Endodermal cell (in vitro differentiated cells): ENCODE results near the gene TPST2. TPM values are rescaled to one million over a fixed set of nuclear protein-coding genes. Genes with fewer than 3 reads are reported as not detected.

Source experiments
- DNase-seq: peaks from one replicate; pipeline ENCODE4 v3.0.0-alpha.2; 2017
- H3K27ac ChIP-seq: 2 replicates; pipeline ENCODE4 v1.5.1; 2013; ENCODE audit warnings: mild to moderate bottlenecking, low read depth, low read length, moderate library complexity
- H3K27me3 ChIP-seq: 2 replicates; pipeline ENCODE4 v1.6.1; 2013; ENCODE audit warnings: mild to moderate bottlenecking, low read length, moderate library complexity; ENCODE audit not compliant: insufficient read depth, control insufficient read depth, poor library complexity, severe bottlenecking
- H3K36me3 ChIP-seq: 2 replicates; pipeline ENCODE4 v1.7.0; 2013; ENCODE audit warnings: mild to moderate bottlenecking, low read length, moderate library complexity; ENCODE audit not compliant: control insufficient read depth, insufficient read depth
- H3K4me1 ChIP-seq: one replicate; pipeline ENCODE4 v1.7.0; 2013; ENCODE audit warnings: low read length; ENCODE audit not compliant: control insufficient read depth, insufficient read depth
- H3K4me3 ChIP-seq: 2 replicates; pipeline ENCODE4 v1.5.1; 2013; ENCODE audit warnings: mild to moderate bottlenecking, low read length, moderate library complexity
- H3K9ac ChIP-seq: 2 replicates; pipeline ENCODE4 v1.6.1; 2013; ENCODE audit warnings: mild to moderate bottlenecking, low read length, moderate library complexity; ENCODE audit not compliant: poor library complexity, severe bottlenecking; ENCODE audit errors: extremely low read depth
- H3K9me3 ChIP-seq: 2 replicates; pipeline ENCODE4 v1.6.1; 2013; ENCODE audit warnings: mild to moderate bottlenecking, low read length, moderate library complexity; ENCODE audit not compliant: control insufficient read depth
- H3K27ac Mint-ChIP-seq: 2 replicates; pipeline ENCODE4 v1.8.0; 2020; ENCODE audit warnings: mixed read lengths
- H3K27me3 Mint-ChIP-seq: 2 replicates; pipeline ENCODE4 v1.8.0; 2021; ENCODE audit warnings: mild to moderate bottlenecking, mixed read lengths; ENCODE audit not compliant: insufficient read depth
- H3K36me3 Mint-ChIP-seq: 2 replicates; pipeline ENCODE4 v1.8.0; 2020; ENCODE audit warnings: low read depth, mixed read lengths
- H3K4me1 Mint-ChIP-seq: 2 replicates; pipeline ENCODE4 v1.8.0; 2020; ENCODE audit warnings: mixed read lengths
- H3K4me3 Mint-ChIP-seq: 2 replicates; pipeline ENCODE4 v1.8.0; 2020; ENCODE audit warnings: mild to moderate bottlenecking, moderate library complexity, mixed read lengths
- H3K9me3 Mint-ChIP-seq: 2 replicates; pipeline ENCODE4 v1.8.0; 2020; ENCODE audit warnings: mild to moderate bottlenecking, mixed read lengths
- CTCF ChIP-seq: fragments of 200-600 bp; sonication (generic); conservative IDR thresholded peaks from 2 replicates; pipeline ENCODE4 v1.5.0; 2021; ENCODE audit warnings: antibody characterized with exemption, mild to moderate bottlenecking
- WGBS, 2 experiments: methylation state at CpG; one replicate each; pipeline versions ENCODE4 v1.1.5 to v1.1.7; 2013; ENCODE audit warnings: missing lambda C conversion rate in 2 of 2, mixed read lengths in 1 of 2; ENCODE audit not compliant: insufficient coverage in 1 of 2, insufficient read length in 1 of 2; 5-methylcytosine and 5-hydroxymethylcytosine counted together
- total RNA-seq, 2 donors: library from RNA; stranded (reverse); fragmentation: NEBNext Ultra II Directional in 1 of 2; extraction: Animal tissue kit (Norgen Biotek cat#: 25700) in 1 of 2; gene quantifications; 2 replicates in 1 of 2; 3 replicates in 1 of 2; pipeline ENCODE4 v1.2.1, GENCODE V29; 2021

TPST2 gene
- total RNA-seq, 2 donors from 2014 or later = 38.9 to 53.2 TPM

GRCh38 chr22:26564181-26564580 lies 25.8 kb downstream of the TPST2 start:
- no peak for DNase-seq
- H3K27me3 ChIP-seq = no peaks in the 10 kb centered on the region
- H3K27ac ChIP-seq = no peak overlapping the region
- no peak overlapping the region for H3K4me3 Mint-ChIP-seq
- H3K27me3 Mint-ChIP-seq = no peaks in the 10 kb centered on the region
- H3K9me3 ChIP-seq = no peaks in the 10 kb centered on the region
- WGBS, 2 experiments = 89 to 97% methylated on average over 7 to 8 of the region's 8 CpGs
- peaks cover 6% of the 10 kb centered on the region for H3K4me1 ChIP-seq
- peaks cover 7% of the 10 kb centered on the region for H3K36me3 Mint-ChIP-seq
- H3K4me1 Mint-ChIP-seq = peaks cover 52% of the 10 kb centered on the region
- peaks cover 5% of the 10 kb centered on the region for H3K36me3 ChIP-seq
- H3K9ac ChIP-seq = no peak overlapping the region
- H3K27ac Mint-ChIP-seq = peak overlapping the region; percentile 60
- H3K9me3 Mint-ChIP-seq = no peaks in the 10 kb centered on the region
- H3K4me3 ChIP-seq = no peak overlapping the region
- TF ChIP-seq CTCF = no peak

DNA sequence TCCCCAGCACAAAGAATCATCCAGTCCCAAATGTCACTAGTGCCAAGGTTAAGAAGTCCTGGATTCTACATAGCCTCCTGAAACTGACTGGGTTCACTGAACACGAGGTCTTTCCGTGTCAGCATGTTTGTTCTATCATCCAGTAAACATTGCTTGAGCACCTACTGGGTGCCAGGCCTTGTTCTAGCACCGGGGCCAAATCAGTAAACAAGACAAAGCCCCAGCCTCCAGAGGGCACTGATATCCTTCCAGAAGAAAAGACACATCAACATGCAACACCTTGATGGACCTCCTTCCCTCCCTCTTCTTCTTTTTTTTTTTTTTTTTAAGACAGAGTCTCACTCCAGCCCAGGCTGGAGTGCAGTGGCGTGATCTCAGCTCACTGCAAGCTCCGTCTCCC lies 26.9 kb downstream of the TPST2 start:
- no peaks in the 10 kb centered on the region for H3K27me3 Mint-ChIP-seq
- peak overlapping the region; percentile 39 for H3K27ac Mint-ChIP-seq
- no peaks in the 10 kb centered on the region for H3K9me3 ChIP-seq
- H3K4me3 ChIP-seq = no peak overlapping the region
- H3K4me1 Mint-ChIP-seq = peaks cover 57% of the 10 kb centered on the region
- H3K36me3 ChIP-seq = peaks cover 5% of the 10 kb centered on the region
- WGBS, 2 experiments = 88 to 100% methylated on average over 2 to 5 of the region's 5 CpGs
- H3K9me3 Mint-ChIP-seq = no peaks in the 10 kb centered on the region
- no peaks in the 10 kb centered on the region for H3K27me3 ChIP-seq
- no peak overlapping the region for H3K4me3 Mint-ChIP-seq
- DNase-seq = no peak
- no peak overlapping the region for H3K9ac ChIP-seq
- TF ChIP-seq CTCF = peak; percentile 57
- no peak overlapping the region for H3K27ac ChIP-seq
- peaks cover 4% of the 10 kb centered on the region for H3K36me3 Mint-ChIP-seq
- H3K4me1 ChIP-seq = peaks cover 6% of the 10 kb centered on the region

DNA sequence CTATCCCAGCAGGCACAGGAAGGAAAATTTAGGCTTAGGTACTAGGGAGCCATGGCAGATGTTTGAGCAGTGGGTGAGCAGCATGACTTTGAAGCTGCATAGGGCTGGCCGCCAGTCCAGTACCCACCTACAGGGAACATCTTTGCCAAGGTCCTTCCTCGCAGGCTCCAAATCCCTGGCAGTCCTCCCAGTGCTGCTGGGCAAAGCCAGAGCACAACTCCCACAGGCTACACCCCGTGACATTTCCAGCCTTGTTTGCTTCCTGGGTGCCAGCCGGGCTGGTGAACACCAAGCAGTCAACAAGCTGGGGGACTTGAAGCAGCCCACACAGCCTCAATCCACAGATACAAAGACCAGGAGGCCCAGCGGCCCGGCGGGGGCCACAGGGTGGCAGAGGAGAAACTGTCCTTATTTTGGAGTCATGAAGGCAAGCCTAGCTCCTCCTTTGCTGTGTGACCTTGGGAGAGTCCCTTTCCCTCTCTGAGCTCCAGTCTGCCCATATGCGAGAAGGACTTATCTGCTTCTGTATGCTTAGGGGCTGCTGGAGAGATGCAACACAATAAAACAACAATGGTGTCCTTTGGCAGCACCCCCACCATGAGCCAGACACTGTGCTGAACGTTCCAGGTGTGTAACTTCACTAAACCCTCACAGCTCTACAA lies 28.0 kb downstream of the TPST2 start:
- Mint-ChIP-seq H3K27ac (peak overlapping the region; percentile 68), H3K9me3 (no peaks in the 10 kb centered on the region), H3K4me1 (peaks cover 51% of the 10 kb centered on the region), H3K36me3 (peaks cover 8% of the 10 kb centered on the region), H3K4me3 (no peak overlapping the region), H3K27me3 (no peaks in the 10 kb centered on the region)
- H3K4me3 ChIP-seq = no peak overlapping the region
- no peak for TF ChIP-seq CTCF
- H3K27ac ChIP-seq = no peak overlapping the region
- peaks cover 3% of the 10 kb centered on the region for H3K36me3 ChIP-seq
- peaks cover 6% of the 10 kb centered on the region for H3K4me1 ChIP-seq
- no peak overlapping the region for H3K9ac ChIP-seq
- no peak for DNase-seq
- WGBS, 2 experiments = 84% methylated on average over 9 of the region's 9 CpGs; no CpG with 5 or more reads in 1 of the 2 experiments
- H3K27me3 ChIP-seq = no peaks in the 10 kb centered on the region
- H3K9me3 ChIP-seq = no peaks in the 10 kb centered on the region
